22Rv1 (cell line): Measurements from ENCODE around the gene SPATS2L.

Experiments used
- ZFX ChIP-seq: fragments of 450-650 bp; IDR thresholded peaks from 2 replicates; pipeline ENCODE4 v1.6.1; 2017; ENCODE audit warnings: antibody characterized with exemption, borderline replicate concordance
- TF ChIP-seq, protein P1 (sequence below): fragments of 450-650 bp; IDR thresholded peaks from 2 replicates; pipeline ENCODE4 v1.5.1; 2017; ENCODE audit warnings: mild to moderate bottlenecking

DNA sequence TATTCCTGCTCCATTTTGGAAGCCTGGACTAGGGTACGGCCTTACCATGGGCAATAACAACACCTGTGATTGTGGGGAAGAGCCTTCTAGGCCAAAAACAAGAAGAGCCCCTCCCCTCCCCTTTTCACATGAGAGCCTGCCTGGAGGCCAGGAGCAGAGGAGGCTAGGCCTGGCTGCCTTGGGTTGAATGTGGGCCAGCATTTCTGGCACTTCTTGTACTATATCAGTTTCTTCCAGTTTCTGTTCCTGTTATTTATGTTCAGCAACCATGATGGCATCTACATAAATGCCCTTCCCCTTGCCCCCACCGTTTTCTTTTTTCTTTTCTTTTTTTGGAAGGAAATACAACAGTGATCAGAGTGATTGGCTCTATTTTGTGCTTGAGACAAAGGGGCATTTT, 145.0 kb downstream of the SPATS2L start:
- TF ChIP-seq, protein P1, sequence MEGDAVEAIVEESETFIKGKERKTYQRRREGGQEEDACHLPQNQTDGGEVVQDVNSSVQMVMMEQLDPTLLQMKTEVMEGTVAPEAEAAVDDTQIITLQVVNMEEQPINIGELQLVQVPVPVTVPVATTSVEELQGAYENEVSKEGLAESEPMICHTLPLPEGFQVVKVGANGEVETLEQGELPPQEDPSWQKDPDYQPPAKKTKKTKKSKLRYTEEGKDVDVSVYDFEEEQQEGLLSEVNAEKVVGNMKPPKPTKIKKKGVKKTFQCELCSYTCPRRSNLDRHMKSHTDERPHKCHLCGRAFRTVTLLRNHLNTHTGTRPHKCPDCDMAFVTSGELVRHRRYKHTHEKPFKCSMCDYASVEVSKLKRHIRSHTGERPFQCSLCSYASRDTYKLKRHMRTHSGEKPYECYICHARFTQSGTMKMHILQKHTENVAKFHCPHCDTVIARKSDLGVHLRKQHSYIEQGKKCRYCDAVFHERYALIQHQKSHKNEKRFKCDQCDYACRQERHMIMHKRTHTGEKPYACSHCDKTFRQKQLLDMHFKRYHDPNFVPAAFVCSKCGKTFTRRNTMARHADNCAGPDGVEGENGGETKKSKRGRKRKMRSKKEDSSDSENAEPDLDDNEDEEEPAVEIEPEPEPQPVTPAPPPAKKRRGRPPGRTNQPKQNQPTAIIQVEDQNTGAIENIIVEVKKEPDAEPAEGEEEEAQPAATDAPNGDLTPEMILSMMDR = no peak
- TF ChIP-seq ZFX = no peak
